Hematopoietic multipotent progenitor cell treated with erythropoietin and hydrocortisone succinate and interleukin-3 and kit ligand, for 4 days (in vitro differentiated cells): ENCODE data around the gene RNF11.

Experiments
- DNase-seq: peaks from one replicate; pipeline ENCODE4 v3.0.0-alpha.2; 2015

RNF11 gene

DNA sequence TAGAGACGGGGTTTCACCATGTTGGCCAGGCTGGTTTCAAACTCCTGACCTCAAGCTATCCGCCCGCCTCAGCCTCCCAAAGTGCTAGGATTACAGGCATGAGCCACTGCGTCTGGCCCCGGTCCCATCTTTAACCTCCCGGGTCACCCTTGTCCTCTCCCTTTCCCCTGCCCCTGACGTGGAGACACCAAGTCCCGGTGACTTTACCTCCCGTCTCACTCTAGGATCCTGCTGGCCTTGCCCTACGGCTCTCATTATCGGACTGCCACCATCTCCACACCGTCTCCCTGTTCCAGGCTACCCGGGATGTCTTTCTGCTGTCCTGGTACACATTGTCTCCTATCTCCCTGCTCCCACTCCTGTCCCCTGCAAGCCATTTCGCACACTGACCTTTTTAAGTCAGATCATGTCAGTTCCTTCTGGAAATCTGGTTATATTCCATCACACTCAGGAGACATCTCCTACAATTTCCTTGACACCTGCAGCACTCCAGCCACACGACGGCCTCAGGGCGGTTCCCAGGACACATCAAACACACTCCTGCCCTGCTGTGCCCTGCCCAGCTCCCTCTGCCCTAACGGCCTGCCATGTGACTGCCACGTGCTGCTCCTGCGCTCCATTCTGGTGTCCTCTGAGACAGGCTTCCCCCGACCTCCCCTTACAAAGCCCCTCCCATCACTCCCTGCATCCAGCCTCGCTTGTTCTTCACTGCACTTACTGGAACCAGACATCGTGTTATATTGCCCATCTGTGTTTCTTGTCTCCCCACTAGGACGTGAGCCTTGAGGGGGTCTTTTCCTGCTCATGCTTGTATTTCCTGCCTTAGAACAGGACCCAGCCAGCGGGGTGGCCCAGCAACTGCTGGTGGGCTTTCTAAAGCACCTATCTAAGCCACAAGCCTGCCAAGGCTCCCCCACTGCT lies 61.6 kb downstream of the RNF11 start:
- DNase-seq, result no peak

DNA sequence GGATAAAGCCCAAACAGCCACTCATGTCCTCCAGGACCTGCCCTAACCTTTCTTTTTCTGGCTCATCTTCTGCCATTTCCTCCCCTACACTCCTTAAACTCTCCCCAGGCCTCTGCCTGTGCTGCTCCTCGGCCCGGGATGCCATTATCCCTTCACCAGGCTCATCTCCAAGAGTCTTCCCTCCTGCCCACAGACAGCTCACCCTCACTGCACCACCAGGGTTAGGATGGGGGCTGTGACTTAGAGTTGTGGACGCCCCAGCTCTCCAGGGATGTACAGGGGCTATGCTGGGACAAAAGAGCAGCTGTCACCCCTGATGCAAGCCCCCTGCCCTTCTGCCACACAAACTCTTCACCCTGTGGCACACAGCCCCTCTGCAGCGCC lies 62.2 kb downstream of the RNF11 start:
- DNase-seq, result no peak

DNA sequence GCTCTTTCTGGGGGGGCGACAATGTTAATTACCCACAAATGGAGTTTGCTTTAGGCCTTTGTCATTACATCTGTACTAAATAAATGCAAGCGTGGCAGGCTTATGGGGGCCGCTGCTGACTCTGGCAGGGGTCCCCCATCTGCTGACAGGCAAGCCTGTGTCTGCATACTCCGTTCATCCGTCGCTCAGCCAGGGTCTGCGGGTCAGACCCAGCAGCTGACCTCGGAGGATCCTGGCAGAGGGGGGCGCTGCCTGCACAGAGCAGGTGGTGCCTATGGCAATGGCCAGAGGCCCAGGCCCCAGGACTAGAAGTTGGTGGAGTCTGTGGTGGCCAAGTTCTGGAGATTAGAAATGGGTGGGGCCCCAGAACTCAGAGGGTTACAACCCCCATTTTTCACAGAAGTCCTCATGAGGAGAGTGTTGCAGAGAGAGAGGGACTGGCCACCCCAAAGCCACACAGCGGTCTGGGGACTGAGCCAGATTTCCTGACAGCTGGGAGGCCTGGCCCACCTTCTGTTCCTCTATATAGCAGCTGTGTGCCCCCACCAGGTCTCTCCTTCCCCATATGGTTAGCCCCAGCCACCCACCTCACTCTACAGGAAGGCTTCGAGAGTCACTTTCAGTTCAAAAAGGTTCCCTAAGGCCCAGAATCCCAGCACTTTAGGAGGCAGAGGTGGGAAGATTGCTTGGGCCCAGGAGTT lies 63.3 kb downstream of the RNF11 start:
- DNase-seq, result peak; percentile 77

DNA sequence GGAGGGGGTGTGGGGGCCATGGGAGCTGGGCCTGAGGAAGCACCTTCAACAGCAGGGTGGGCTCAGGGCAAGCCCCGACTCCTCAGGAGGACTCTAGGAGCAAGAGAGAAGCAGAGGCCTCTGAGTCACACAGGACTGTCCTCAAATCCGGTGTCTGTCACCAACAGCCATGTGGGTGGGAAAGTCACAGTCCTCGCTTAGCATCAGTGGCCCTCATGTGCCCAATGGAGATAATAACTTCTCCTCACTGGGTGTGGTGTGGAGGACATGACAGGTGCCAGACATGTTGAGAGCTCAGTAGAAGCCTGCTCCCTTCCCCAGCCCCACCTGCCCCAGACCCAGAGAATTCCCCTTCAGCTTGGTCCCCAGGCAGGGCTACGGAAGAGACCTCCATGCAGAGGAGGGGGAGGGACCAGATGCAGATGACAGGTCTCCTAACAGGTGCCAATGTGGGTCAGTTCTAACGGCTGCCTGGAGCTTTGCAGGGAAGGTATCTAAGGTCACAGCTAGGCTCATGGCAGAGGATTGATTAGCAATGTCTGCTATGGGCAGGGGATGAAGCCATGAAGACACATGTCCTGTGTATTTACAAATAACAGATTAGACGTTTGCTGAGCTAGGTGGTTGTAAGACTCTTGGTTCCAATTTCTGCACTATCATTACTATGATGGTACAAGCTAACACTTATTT lies 64.1 kb downstream of the RNF11 start:
- DNase-seq, result peak; percentile 49

DNA sequence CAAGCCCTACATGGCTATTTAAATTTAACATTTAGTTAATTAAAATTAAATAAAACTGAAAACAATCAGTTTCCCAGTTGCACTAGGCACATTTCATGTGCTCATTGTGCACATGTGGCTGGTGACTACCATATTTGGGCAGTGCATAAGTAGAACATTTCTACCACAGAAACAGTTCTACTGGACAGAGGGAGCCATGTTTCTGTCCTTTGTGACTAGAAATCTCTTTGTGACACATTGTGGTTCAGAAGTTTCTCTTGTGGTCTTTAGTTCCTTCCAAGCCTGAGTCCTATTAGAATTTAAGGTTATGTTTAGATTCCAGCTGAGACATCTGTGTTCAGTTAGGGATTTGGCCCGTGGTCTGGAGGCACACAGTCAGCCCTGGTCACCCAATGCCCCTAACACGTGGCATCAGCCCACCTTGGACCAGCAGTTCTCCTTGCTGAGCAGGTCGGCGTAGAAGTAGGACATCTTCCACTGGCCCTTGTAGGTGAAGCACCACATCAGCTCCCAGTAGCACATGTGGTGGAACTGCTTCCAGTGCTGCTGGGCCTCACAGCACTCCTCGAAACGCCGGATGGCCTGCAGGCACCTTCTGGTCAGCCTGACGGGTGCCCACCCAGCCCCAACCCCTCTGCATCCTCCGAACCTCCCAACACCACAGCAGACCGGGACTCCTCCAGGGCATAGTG lies 65.2 kb downstream of the RNF11 start:
- DNase-seq, result peak; percentile 57

DNA sequence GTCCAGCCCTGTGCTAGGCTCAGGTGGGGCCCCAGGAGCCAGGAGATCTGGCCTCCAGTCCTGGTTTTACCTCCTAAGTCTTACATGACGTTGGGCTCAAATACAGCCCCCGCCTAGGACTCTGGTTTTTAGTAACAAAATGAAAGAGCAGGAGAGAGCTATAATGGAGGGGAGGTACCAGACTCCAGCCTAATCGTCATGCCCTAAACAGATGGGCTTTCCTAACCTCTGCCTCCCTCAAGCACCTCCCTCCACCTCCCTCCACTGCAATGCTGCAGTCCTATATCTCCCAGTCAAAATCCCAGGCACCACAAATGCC lies 65.7 kb downstream of the RNF11 start:
- DNase-seq, result no peak

DNA sequence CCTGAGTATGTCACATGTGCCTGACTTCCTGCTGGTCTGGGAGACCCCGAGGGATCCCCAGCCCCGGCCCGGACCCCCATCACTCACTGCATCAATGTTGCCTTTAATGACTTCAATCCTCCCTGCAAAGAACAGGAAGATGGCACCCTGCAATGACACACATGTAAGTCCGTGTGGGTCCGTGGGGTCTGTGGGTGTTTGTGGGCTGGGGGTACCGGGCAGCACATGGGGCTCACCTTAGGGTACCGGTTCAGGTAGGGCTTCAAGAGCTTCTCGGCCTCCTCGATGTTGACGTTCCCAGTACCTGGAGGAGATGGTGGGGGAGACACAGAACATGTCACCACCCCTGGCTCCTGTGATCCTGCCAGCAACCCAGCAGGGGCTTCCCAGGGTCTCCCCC lies 66.2 kb downstream of the RNF11 start:
- DNase-seq, result no peak

DNA sequence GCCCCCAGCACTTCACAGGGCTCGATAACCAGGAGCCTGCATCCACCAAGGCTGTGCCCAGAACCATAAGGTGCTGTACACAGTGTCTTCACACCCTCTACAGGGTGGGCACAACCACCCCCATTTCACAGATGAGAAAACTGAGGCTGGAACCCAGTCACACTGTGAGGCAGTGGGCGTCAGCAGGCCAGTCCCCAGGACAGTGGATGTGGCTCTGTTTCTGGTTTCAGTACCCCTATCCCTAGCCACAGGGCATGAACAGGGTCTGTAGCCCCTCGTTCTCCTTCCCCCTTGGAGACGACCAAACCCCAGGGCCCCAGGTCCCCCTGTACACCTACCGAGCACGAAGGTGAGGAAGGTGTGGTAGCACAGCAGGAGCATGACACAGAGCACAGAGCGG lies 66.7 kb downstream of the RNF11 start:
- DNase-seq, result no peak

DNA sequence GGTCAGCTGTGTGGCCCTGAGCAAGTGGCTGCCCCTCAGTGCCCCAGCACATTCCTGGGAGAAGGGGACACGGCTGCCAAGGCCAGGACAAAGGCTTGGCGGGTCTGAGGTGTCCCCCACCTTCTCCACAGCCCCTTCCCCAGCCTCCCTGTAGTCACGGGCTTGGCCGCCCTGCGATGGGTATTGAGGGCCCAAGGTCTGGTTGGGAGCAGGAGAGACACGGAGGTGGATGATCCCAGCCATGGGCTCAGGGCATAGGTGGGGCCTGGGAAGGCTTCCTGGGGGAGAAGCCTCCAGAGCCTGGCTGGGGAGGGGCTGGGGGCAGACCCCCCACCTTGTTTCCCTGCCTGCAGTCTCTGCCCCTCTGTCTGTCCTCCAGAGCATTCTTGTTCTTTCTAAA lies 67.2 kb downstream of the RNF11 start:
- no peak for DNase-seq

DNA sequence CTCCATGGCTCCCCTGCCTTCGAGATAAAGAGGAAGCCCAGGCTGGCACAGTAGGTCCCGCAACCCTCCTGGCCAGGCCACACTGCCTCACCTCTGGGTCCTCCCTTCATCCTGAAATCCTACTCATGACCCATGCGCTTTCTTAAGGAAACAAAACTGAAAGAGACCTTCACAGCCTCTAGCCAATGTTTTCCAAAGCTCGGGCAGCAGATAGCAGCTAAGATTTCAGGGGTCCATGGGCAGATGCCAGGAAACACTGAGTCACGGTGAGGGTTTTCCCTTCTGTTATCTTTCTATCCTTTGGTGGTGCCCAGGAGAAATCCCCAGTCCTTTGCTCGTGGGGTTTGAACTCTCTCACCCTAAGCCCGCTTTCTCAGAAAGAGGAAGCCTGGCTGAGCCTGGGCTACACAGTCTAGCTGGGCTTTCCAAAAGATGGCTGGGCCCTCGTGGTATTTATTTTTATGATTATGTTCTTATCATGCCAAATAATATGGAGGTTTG lies 67.7 kb downstream of the RNF11 start:
- DNase-seq, result peak; percentile 86

DNA sequence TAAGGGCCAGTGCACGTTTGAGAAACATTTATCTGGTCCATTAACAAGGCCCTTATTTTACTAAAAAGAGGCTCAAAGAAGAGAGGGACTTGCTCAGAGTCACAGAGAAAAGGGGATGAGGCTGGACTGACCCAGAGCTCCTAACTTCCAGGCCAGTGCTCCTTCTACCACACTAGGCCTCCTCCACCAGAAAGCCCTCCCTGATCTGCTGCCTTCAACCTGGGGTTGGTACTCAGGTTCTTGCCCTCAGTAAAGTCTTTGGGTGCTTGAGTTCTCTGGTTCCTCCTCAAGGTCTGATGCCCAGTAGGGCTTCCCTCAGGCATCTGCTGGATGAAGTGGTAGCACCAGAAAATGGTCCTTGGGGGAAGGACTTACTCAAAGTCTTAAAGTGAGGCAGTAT lies 68.3 kb downstream of the RNF11 start:
- DNase-seq, result no peak

DNA sequence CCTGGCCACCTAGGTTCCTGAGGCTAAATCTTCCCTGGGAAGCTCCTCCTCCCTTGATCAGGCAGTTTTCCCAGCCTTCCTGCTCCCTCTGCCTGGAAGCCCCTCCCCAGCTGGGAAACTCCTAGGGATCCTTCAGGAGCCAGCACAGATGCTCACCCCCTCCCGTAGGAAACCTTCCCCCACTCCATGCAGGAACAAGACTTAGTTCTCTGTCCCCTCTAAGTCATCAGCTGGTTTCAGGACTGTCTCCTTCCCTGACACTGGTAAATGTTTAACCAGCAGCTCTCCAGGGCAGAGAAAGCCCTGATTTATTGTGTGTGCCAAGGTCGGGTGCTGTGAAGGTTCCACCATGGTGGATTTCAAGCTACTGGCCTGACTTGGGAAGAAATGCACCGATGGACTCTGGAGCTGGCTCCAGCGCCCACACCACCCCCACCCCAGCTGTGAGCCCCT lies 69.3 kb downstream of the RNF11 start:
- no peak for DNase-seq

DNA sequence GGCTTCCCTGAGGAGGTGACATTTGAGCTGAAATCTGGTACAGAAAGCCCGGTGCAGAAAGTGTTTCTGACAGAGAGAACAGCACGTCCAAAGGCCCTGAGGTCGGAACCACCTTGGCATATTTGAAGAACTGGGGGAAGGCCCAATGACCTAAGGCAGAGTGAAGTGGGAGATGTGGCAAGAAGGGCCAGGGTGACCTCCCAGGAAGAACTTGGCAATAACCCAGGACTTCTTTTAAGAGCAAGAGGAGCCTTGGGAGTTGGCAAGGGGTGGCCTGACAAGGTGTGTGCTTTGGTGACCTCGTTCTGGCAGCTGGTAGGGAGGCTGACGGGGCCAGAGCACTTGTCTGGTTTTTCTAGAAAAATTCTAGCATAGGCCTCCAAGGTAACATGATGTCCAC lies 70.9 kb downstream of the RNF11 start:
- no peak for DNase-seq

DNA sequence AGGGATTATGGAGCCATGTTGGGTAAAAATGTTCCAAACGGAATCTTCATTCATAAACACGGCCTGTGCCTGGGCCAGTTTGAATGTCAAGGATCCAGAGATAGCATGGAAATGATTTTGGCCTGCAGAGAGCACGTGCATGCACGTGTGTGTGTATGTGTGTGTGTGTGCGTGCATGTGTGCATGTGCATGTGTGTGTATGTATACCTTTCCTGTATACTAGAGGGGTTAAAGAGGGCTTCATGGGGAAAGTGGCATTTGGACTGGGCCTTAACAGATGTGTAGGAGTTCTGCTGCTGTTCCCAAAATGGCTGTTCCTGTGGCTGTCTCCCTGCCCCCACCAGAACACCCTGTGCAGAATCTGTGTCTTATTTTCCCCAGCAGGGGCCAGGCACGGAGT lies 72.6 kb downstream of the RNF11 start:
- no peak for DNase-seq

DNA sequence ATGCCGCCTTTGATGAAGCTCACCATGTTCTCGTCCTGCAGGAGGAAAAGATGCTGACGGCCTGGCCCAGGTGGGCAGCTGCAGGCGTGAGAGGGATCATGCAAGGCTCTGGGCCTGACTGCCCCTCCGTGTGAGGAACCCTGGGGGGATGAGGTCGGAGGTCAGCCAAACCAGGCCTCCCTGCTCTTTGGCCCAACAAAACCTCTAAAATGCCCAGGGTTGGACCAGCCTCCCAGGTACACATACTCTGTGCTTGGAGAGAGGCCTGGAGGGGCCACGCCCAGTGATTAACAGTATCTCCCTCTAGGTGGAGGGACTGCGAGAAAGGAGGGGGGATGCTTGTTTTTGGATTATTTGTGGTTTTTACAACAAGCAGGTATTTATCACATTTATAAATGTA lies 73.2 kb downstream of the RNF11 start:
- DNase-seq, result no peak

DNA sequence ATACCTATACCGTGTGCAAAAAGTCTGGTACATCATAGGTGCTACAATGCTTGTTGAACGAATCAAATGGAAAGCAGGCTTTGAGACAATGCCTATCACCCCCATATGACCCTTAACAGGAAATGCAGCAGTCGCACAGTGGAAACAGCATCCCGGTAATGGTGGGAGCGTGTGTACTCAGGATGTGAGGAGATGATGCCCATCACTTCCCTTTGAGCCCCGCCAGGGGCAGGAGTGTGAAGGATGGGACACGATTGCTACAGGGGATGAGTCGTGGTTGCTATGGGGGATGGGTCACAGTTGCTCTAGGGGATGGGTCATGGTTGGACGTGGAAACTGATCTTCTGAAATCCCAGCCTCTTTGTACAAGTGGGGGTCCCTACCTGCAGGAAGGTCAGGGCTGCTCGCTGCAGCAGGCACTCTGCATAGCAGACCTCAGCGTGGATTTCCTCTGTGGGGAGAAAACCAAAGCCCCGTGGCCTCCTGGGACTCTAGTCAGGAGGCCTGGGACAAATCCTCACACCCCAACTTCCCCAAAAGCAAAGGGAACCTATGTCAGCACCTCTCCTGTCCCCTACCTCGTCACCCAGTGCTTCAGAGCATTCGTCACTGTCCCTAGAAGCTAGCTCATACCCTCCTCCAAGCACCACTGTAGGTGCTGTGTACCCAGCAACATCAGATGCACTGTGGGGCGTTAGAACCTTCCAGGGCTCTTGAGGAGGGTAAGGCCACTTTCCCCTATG lies 75.0 kb downstream of the RNF11 start:
- DNase-seq, result no peak

DNA sequence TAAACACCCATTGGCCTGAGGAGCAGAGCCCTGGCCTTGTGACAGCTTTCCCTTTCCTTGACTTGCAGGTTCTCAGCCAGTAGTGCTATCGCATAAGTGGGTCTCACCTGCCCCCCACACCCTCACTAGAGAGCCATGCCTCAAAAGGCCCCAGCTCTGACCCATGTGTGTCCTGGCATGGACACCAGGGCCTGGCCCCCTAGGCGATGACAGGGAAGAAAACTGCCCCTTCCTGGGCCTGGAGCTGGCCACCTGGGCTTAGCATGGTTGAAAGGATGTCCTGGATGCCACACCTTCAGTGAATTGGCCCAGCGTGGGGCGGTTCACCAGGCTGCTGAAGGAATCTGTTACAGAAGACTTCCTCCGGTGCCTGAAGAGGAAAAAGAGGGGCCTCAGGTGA lies 75.8 kb downstream of the RNF11 start:
- no peak for DNase-seq

DNA sequence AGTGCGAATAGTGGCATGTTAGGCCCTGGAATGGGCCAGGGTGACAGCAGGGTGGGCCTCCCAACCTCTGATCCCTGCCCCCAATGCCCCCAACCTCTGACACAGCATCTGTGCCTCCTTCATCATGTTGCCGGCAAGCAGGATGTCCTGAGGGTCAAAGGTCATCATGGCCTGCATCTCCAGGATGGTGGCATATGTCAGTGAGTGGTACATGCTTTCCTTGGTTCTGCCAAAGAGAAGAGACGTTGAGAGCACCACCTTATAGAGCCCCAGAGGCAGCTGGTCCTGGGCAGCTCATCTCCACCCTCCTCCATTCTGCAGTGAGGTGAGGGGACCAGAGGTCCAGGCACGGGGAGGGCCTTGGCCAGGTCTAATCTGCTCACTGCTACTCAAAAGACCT lies 76.6 kb downstream of the RNF11 start:
- no peak for DNase-seq

DNA sequence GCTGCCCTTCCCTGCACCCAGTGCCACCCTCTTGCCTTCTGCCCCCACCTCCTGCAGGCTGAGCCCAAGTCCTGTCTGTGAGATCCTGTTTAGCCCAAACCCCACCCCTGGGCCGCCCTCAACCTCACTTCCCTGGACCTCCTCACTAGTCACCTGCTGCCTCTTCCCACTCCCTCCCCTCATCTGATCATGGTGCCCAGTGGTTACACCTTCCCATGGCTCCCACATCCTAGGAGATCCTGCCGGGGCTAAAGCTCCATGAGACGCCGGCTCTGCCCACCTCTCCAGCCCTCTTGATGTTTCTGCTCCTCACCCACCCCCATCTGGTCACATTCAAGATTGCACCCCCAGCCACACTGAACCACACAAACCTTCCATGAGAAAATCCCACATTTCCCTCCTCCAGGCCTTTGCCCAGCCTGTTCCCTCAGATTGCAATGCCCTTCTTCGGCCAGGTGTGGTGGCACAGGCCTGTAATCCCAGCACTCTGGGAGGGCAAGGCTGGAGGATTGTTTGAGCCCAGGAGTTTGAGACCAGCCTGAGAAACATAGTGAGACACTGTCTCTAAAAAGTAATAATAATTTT lies 77.3 kb downstream of the RNF11 start:
- no peak for DNase-seq

DNA sequence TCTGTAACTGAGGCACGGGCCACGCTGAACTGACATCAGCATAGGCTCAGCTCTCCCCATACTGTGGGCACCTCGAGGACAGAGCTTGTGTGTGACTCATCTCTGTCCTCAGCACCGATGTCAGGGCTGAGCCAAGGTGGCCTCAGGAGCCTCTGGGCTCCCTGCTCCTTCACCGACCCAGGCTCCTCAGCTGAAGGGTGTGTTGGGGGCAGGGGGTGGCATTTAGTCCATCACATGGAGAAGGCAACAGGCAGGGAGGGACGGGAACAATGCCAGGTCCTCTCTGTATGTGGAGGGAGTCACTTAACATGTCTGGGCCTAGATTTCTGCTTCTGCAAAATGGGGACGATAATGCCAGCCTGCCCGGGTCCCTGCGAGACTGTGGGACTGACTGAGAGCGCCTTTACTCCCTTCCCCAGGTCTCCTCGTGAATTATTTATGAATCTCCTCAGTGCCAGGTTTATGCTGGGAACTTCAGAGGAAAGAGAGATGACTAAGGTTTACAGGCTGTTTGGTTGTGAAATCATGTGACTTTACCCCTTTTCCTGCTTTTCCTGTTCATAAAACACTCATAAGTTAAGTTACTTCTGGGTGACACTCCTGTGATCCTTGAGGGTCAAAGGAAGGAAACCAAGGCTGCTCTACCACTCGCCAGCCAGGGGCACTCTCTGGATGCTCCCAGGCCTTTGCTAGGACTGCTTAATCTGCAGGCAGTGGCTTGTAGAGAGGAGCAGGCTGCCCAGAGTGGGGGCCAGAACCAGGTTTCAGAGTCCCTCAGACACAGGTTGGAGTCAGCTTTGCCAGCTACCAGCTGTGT lies 78.1 kb downstream of the RNF11 start:
- DNase-seq, result no peak

DNA sequence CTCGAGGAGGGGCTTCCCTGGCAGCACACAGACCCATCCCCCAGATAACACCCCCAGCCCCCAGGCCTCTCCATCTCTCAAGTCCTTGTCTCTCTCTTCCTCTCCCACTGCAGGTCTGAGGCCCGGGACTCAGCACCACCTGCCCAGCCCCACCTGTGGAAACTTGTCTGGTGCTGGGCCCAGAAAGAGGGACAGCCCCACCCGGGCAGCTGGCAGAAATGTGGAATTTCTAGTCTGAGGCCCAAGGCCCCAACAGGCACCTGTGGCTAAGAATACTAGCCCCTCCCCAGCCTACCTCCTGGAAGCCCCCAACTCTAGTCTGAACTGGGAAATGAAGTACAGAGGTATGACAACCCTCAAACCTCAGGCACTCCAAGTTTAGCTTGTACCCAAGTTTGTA lies 78.9 kb downstream of the RNF11 start:
- DNase-seq, result no peak
